Neuronal stem cell (in vitro differentiated cells): ENCODE measurements around the gene SCRT2. TPM values are rescaled to one million over a fixed set of nuclear protein-coding genes. Genes with fewer than 3 reads are reported as not detected.
"Not testable (repeated sequence)": the region's sequence is repeated elsewhere in the genome, so short reads cannot be mapped to it uniquely, and the experiment has no call there.

Experiments used
- DNase-seq: peaks from one replicate; pipeline ENCODE4 v3.0.0-alpha.2; 2013; ENCODE audit warnings: low spot score
- H2AFZ ChIP-seq: one replicate; pipeline ENCODE4 v1.6.1; 2013; ENCODE audit warnings: mild to moderate bottlenecking, low read length, inconsistent platforms
- H2AK5ac ChIP-seq: 2 replicates; pipeline ENCODE4 v1.6.1; 2013; ENCODE audit warnings: low read depth, mild to moderate bottlenecking, inconsistent platforms, low read length, moderate library complexity, mixed read lengths
- H2BK120ac ChIP-seq: 2 replicates; pipeline ENCODE4 v1.6.1; 2013; ENCODE audit warnings: low read depth, mild to moderate bottlenecking, inconsistent platforms, low read length, moderate library complexity, mixed read lengths
- H2BK12ac ChIP-seq: one replicate; pipeline ENCODE4 v1.6.1; 2013; ENCODE audit warnings: low read length, inconsistent platforms
- H2BK15ac ChIP-seq: 2 replicates; pipeline ENCODE4 v1.6.1; 2013; ENCODE audit warnings: mild to moderate bottlenecking, low read length, inconsistent platforms, mixed read lengths
- H2BK5ac ChIP-seq: one replicate; pipeline ENCODE4 v1.6.1; 2013; ENCODE audit warnings: inconsistent platforms, mild to moderate bottlenecking, low read length, moderate library complexity
- H3K14ac ChIP-seq: one replicate; pipeline ENCODE4 v1.6.1; 2013; ENCODE audit warnings: low read length, inconsistent platforms
- H3K18ac ChIP-seq: 2 replicates; pipeline ENCODE4 v1.6.1; 2013; ENCODE audit warnings: low read length, inconsistent platforms
- H3K23ac ChIP-seq: 2 replicates; pipeline ENCODE4 v1.6.1; 2013; ENCODE audit warnings: low read depth, mild to moderate bottlenecking, mixed read lengths, low read length, inconsistent platforms; ENCODE audit not compliant: poor library complexity
- H3K27ac ChIP-seq: replicated peaks from 3 replicates; pipeline ENCODE4 v1.5.1; 2013; ENCODE audit warnings: low read length, inconsistent platforms
- H3K27me3 ChIP-seq, 3 experiments: 2 replicates each; pipeline ENCODE4 v1.6.1; 2013; ENCODE audit warnings: low read length in 3 of 3, mild to moderate bottlenecking in 2 of 3, inconsistent platforms in 1 of 3, low read depth in 1 of 3, mixed read lengths in 1 of 3, moderate library complexity in 1 of 3; ENCODE audit not compliant: control insufficient read depth in 3 of 3, insufficient read depth in 3 of 3
- H3K36me3 ChIP-seq, 2 donors: replicated peaks in 1 of 2; 2 replicates each; pipeline ENCODE4 v1.6.1; 2013; ENCODE audit warnings: low read length in 2 of 2; ENCODE audit not compliant: control insufficient read depth in 2 of 2, insufficient read depth in 2 of 2
- H3K4ac ChIP-seq: 2 replicates; pipeline ENCODE4 v1.6.1; 2013; ENCODE audit warnings: inconsistent platforms, mild to moderate bottlenecking, low read length, moderate library complexity
- H3K4me1 ChIP-seq, 2 donors: 1 replicate in 1 of 2; 2 replicates in 1 of 2; pipeline ENCODE4 v1.6.1; 2013; ENCODE audit warnings: low read length in 2 of 2, low read depth in 1 of 2; ENCODE audit not compliant: control insufficient read depth in 2 of 2, insufficient read depth in 1 of 2
- H3K4me2 ChIP-seq: one replicate; pipeline ENCODE4 v1.6.1; 2013; ENCODE audit warnings: mild to moderate bottlenecking, low read length, inconsistent platforms; ENCODE audit not compliant: insufficient read depth, poor library complexity, severe bottlenecking
- H3K4me3 ChIP-seq, 2 donors: 2 replicates each; pipeline ENCODE4 v1.5.1; 2013; ENCODE audit warnings: low read length in 2 of 2, mild to moderate bottlenecking in 2 of 2, inconsistent platforms in 1 of 2, moderate library complexity in 1 of 2
- H3K79me1 ChIP-seq: one replicate; pipeline ENCODE4 v1.6.1; 2013; ENCODE audit warnings: low read depth, mild to moderate bottlenecking, inconsistent platforms, low read length, moderate library complexity
- H3K9ac ChIP-seq: one replicate; pipeline ENCODE4 v1.6.1; 2013; ENCODE audit warnings: mild to moderate bottlenecking, low read depth, low read length, inconsistent platforms; ENCODE audit not compliant: poor library complexity
- H3K9me3 ChIP-seq, 2 donors: replicated peaks in 1 of 2; 2 replicates each; pipeline versions ENCODE3 to v1.6.1; 2013; ENCODE audit warnings: low read length in 2 of 2, mild to moderate bottlenecking in 2 of 2, inconsistent platforms in 1 of 2, low read depth in 1 of 2, mixed read lengths in 1 of 2, moderate library complexity in 1 of 2; ENCODE audit not compliant: control insufficient read depth in 2 of 2, insufficient read depth in 1 of 2
- H4K8ac ChIP-seq: one replicate; pipeline ENCODE4 v1.6.1; 2013; ENCODE audit warnings: low read depth, mild to moderate bottlenecking, inconsistent platforms, low read length, moderate library complexity
- H4K91ac ChIP-seq: one replicate; pipeline ENCODE4 v1.6.1; 2013; ENCODE audit warnings: low read length, low read depth, mild to moderate bottlenecking, inconsistent platforms; ENCODE audit not compliant: poor library complexity
- WGBS, 2 donors: extraction: QIAGEN DNeasy Blood & Tissue Kit; methylation state at CpG; one replicate each; pipeline ENCODE4 v1.1.7; 2013; ENCODE audit warnings: missing lambda C conversion rate in 2 of 2, mixed read lengths in 1 of 2; ENCODE audit not compliant: insufficient read length in 2 of 2, insufficient replicate concordance in 1 of 2; ENCODE audit errors: extremely low coverage in 2 of 2; 5-methylcytosine and 5-hydroxymethylcytosine counted together
- polyA plus RNA-seq, 2 experiments: library from polyadenylated mRNA; stranded (reverse); fragments of 200-250 nt; gene quantifications; one replicate each; pipeline ENCODE4 v1.2.3, GENCODE V29; 2013

Gene SCRT2
- polyA plus RNA-seq (2013, experiment 1 of 2) = 0.06 TPM
- polyA plus RNA-seq (2013, experiment 2 of 2) = 0.04 TPM

DNA sequence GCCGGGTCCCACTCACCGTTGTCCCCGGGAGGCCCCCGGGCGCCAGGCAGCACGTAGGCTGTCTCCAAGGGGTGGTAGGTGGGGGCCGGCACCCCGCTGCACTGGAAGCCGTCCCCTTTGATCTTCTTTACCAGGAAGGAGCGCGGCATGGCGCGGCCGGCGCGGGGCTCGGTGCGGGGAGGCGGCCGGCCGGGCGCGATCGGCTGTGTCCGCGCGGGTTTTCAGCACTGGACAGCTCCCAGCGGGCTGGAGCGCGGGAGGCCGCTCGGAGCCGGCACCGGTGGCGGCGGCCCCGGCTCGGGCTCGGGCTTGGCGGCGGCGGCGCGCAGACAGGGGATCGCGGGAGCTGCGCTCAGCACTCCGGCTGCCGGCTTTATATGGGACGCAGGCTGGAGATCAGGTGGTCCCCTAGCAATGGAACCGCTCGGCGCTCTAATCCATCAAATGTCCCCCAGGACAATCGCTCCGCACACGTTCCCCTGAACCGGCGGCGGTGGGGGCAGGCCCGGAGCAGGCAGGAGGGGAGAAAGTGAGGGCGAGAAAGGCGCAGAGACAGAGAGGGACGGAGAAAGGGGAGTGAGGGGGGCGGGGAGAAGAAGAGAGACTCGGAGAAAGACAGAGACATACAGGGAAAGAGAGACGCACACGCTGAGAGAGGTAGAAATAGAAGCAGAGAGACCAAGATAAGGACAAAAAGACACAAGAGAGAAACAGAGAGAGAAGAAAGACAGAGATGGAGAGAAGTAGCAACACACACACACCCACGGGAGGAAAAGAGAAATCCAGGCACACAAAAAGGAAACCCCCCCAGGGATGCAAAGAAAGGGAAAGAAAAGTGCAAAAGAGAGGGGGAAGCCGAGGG, at the start of gene SCRT2:
Gene SCRT2, minus strand, starts transcription at position 350 of the 862 bp plus-strand sequence. Its CDS starts 201 bp downstream, at position 149.
- no peak within 1 kb of the TSS for H3K27ac ChIP-seq
- peak within 1 kb of the TSS; percentile 7 for H4K91ac ChIP-seq
- peak; percentile 90 for DNase-seq
- no peak within 1 kb of the TSS for H2BK120ac ChIP-seq
- H2BK5ac ChIP-seq = no peak within 1 kb of the TSS
- peak within 1 kb of the TSS; percentile 20 for H3K23ac ChIP-seq
- peak within 1 kb of the TSS; percentile 67 for H3K4me2 ChIP-seq
- H2BK15ac ChIP-seq = peak within 1 kb of the TSS; percentile 31
- peak within 1 kb of the TSS; percentile 61 for H2AK5ac ChIP-seq
- peak within 1 kb of the TSS; percentile 85 for H2AFZ ChIP-seq
- no peaks in the 10 kb centered on the region for H3K79me1 ChIP-seq
- H3K9ac ChIP-seq = peak within 1 kb of the TSS; percentile 66
- peaks cover 15 to 22% of the 10 kb centered on the region in 2 donors for H3K4me1 ChIP-seq
- H4K8ac ChIP-seq = no peak within 1 kb of the TSS
- H2BK12ac ChIP-seq = no peak within 1 kb of the TSS
- peak within 1 kb of the TSS; percentile 28 to 70 for H3K4me3 ChIP-seq
- H3K18ac ChIP-seq = peak within 1 kb of the TSS; percentile 69
- WGBS, 2 donors = no CpG with 5 or more reads among the region's 69 CpGs
- H3K36me3 ChIP-seq = no peaks in the 10 kb centered on the region
- no peaks in the 10 kb centered on the region for H3K9me3 ChIP-seq
- peaks cover 2 to 75% (median 39%) of the 10 kb centered on the region in 3 experiments for H3K27me3 ChIP-seq
- no peak within 1 kb of the TSS for H3K14ac ChIP-seq
- H3K4ac ChIP-seq = no peak within 1 kb of the TSS

DNA sequence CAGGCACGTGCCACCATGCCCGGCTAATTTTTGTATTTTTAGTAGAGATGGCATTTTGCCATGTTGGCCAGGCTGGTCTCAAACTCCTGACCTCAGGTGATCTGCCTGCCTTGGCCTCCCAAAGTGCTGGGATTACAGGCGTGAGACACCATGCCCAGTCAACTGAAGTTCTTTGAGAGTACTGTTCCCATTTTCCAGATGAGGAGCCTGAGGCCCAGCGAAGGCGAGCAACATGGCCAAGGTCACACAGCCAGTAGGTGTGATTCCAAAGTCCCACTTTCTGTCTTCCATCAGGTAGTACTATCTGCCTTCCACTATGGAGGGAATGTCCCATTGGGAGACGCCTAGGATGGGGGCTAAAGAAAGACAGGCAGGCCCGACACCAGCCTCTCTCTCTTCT, 49.2 kb upstream of the SCRT2 start:
- not testable (repeated sequence) for H4K8ac ChIP-seq, H3K23ac ChIP-seq, H2BK12ac ChIP-seq, H2AFZ ChIP-seq, DNase-seq, H3K79me1 ChIP-seq, H3K4ac ChIP-seq, H3K4me2 ChIP-seq, H3K18ac ChIP-seq, H2BK5ac ChIP-seq, H3K4me1 ChIP-seq, H2BK120ac ChIP-seq, H3K9ac ChIP-seq, H3K14ac ChIP-seq, H3K36me3 ChIP-seq, H2AK5ac ChIP-seq, H4K91ac ChIP-seq, H3K4me3 ChIP-seq, H3K27ac ChIP-seq, H3K9me3 ChIP-seq, H2BK15ac ChIP-seq
- H3K27me3 ChIP-seq = peaks cover 0 to 83% (median 20%) of the 10 kb centered on the region in 3 experiments
- WGBS, 2 donors = no CpG with 5 or more reads among the region's 7 CpGs

DNA sequence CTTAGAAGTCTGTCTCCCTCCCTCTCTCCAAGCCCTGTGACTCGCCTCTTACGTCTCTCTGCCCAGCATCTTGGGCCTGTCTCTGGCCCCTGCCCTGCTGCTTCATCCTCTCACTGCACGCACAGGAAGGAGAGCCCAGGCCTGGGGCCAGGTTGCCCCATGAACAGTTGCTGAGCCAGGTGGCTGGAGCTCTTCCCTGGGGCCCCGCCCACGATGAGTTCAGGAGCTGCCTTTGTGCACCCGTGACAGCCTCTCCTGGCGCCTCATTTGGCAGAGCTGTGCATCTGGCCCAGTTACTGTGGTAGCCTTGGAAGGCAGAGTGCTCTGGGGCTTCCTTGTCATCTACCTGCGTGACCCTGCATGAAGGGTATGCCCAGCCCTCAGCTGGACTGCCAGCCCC, 48.2 kb upstream of the SCRT2 start:
- no peak overlapping the region for H2BK12ac ChIP-seq
- H4K8ac ChIP-seq = no peak overlapping the region
- no peak overlapping the region for H3K23ac ChIP-seq
- no peak for DNase-seq
- H3K27me3 ChIP-seq = peaks cover 0 to 84% (median 17%) of the 10 kb centered on the region in 3 experiments
- H3K4me1 ChIP-seq = peaks cover 0 to 9% of the 10 kb centered on the region in 2 donors
- no peak overlapping the region for H3K4ac ChIP-seq
- no peak overlapping the region for H3K27ac ChIP-seq
- peak overlapping the region; percentile 32 for H2AK5ac ChIP-seq
- no peak overlapping the region for H2BK15ac ChIP-seq
- H2BK120ac ChIP-seq = no peak overlapping the region
- H3K9me3 ChIP-seq = no peaks in the 10 kb centered on the region
- H2BK5ac ChIP-seq = no peak overlapping the region
- WGBS, 2 donors = no CpG with 5 or more reads among the region's 8 CpGs
- H3K18ac ChIP-seq = peak overlapping the region; percentile 24
- peak overlapping the region; percentile 11 for H3K14ac ChIP-seq
- H3K4me2 ChIP-seq = no peak overlapping the region
- peak overlapping the region; percentile 9 for H4K91ac ChIP-seq
- no peaks in the 10 kb centered on the region for H3K79me1 ChIP-seq
- no peak overlapping the region for H3K4me3 ChIP-seq
- no peaks in the 10 kb centered on the region for H3K36me3 ChIP-seq
- no peak overlapping the region for H3K9ac ChIP-seq
- no peak overlapping the region for H2AFZ ChIP-seq
